GM19324 (cell line): Measurements from ENCODE around the gene FMC1.
"Not testable (repeated sequence)": the region's sequence is repeated elsewhere in the genome, so short reads cannot be mapped to it uniquely, and the experiment has no call there.

Source experiments
- ATAC-seq: cut with Tn5 transposase; IDR thresholded peaks from one replicate; pipeline ENCODE4 v1.9.1; 2021; ENCODE audit warnings: mild to moderate bottlenecking, moderate library complexity; ENCODE audit not compliant: unreplicated experiment, low FRiP score

FMC1 gene

DNA sequence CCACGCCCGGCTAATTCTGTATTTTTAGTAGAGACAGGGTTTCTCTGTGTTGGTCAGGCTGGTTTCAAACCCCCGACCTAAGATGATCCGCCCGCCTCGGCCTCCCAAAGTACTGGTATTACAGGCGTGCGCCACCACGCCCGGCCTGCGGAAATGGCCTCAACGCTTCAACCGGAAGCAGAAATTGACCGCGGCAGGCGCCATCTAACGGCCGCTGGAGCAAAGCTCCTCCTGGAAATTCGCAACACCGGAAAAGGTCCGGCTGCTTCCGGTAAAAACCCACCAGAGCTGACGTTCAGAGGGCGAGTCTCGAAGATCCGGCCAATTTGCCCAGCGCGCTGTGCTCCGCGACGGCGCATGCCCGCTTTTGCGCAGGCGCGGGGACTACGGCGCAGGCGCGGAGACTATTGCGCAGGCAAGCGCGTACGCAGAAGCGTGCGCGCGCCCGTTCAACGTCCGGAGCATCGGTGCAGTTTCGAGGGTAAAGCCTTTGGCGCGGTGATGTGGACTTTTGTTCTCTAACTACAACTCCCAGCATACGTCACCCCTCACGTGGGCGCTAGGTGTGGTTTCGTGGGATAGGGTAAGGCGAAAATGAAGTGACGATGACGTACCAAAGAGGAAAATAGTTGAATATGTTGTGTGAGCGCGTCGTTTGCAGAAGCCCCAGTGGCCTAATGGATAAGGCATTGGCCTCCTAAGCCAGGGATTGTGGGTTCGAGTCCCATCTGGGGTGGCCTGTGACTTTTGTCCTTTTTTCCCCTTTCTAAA is 915 bp upstream of the FMC1 start:
- peak; percentile 88 for ATAC-seq

DNA sequence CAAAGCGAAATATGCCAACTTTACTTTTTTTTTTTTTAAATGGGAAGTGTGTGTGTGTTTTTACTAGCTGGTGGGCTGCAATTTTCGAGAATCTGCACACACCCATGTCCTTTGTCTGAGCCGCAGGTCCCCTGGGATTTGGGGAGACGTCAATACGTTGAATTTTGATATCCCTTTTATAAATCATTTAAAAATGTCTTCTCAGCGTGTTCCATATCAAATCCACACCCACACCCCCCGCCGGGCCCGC is 404 bp upstream of the FMC1 start:
- ATAC-seq: peak; percentile 3

DNA sequence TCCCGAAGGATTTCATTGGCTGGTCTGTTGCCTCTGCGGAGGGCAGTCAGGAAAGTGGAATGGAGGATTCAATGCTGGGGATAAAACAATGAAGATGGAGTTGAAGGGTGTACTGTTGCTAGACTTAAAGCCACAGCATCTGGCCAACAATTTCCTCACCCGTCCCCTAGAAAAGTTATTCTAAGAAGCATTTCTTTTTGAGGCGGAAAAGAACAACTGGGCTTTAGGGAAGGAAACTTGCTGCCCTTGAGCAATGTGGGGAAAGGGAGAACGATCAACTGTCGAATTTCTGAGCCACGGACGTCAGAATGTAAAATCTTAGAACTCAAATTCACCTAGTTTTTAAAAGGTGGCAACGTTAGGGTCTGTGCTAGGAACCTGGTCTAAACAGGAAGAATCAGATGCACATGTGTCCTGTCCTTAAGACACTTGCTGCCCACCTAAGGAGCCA is 664 bp downstream of the FMC1 start:
- ATAC-seq: no peak

- ATAC-seq: no peak
Measured at GRCh38 chr7:139345042-139345441, 3.9 kb downstream of the FMC1 start.

GRCh38 chr7:139351027-139351426 is 9.9 kb downstream of the FMC1 start:
- no peak for ATAC-seq

GRCh38 chr7:139354729-139355128 is 13.6 kb downstream of the FMC1 start:
- no peak for ATAC-seq

- ATAC-seq: no peak
Measured at GRCh38 chr7:139355320-139355719, 14.2 kb downstream of the FMC1 start.

DNA sequence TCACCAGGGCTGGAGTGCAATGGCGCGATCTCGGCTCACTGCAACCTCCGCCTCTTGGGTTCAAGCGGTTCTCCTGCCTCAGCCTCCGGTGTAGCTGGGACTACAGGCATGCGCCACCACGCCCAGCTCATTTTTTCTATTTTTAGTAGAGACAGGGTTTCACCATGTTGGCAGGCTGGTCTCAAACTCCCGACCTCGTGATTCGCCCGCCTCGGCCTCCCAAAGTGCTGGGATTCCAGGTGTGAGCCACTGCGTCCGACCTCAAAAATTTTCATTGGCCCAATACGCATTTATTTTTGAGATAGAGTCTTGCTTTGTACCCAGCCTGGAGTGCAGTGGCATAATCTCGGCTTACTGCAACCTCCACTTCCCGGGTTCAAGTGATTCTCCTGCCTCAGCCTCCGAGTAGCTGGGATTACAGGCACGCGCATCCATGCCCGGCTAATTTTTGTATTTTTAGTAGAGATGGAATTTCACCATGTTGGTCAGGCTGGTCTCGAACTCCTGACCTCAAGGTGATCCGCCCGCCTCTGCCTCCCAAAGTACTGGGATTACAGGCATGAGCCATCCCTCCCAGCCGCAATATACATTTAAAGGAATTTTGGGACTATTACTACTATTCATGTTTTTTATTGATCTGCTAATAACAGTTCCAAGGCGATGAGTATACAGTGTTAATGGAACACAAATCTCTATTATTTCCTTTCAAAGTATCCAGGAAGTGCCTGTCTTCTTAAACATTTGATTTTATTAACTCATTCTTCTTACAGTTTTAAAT is 16.8 kb downstream of the FMC1 start:
- ATAC-seq: not testable (repeated sequence)

DNA sequence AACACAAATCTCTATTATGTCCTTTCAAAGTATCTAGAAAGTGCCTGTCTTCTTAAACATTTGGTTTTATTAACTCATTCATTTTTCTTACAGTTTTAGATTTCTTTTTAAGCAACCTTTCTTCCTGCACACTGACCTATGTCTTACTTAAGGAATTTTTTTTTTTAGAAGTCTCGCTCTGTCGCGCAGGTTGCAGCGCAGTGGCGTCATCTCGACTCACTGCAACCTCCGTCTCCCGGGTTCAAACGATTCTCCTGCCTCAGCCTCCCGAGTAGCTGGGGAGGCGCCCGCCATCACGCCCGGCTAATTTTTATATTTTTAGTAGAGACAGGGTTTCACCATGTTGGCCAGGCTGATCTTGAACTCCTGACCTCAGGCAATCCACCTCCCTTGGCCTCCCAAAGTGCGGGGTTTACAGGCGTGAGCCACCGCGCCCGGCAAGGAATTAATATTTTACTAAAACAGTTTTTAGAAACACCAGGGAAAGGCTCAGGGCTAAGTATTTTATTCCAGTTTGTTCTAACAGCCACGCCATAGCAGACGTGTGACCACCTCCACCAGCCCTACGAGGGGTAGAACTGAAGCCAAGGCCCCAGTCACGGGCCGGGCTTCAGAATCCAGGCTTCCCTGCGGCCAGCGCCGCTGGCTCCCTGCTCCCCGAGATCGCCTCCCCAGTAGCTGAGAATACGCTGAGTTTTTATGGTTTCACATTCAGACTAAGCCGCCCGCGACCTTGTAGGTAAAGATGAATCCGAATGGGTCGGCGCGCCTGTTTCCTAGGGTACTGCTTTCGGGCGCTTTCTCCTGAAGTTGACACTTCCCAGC is 17.6 kb downstream of the FMC1 start:
- peak; percentile 21 for ATAC-seq

DNA sequence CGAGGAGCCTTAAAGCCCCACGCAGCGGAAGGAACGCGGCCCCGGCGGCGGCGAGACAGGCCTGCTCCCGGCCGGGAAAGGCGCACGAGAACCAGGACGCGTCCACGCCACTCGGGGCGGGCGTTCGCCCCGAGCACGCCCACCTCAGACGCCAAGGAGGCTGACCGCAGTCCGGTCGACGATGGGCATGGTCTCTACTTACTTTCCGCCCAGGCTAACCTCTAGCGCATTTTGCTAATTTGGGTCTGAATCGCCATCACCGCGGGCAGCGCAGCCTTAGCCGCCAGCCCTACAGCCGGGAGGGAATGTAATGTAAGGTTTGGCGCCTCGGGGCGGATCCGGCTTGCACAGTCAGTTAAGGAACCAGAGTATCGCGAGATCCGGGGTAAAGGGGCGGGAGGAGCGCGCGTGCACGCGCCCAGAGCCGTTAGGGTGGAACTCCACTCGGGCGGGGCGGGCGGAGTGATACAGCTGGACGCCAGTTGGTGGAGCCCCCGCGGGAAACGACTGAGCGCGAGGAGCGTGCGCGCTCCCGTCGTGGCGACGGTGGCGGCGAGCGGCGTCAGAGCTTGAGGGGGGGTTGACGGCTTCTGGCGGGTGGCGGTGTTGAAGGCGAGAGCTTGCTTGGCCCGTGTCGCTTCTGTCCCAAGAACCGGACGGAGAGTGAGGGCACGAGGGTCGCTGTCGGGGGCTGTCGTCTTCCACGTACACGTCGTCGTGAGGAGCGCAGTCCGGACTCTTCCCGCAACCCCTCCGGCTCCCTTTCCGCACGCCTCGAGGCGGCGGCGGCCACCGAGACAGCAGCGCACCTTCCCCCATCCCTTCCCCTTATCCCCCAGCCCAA is 18.5 kb downstream of the FMC1 start, which contains the start of gene LUC7L2:
LUC7L2 (plus strand) TSS at position 529 of the 844 bp plus-strand sequence. CDS start 368 bp downstream, outside the sequence.
- ATAC-seq: peak; percentile 81

DNA sequence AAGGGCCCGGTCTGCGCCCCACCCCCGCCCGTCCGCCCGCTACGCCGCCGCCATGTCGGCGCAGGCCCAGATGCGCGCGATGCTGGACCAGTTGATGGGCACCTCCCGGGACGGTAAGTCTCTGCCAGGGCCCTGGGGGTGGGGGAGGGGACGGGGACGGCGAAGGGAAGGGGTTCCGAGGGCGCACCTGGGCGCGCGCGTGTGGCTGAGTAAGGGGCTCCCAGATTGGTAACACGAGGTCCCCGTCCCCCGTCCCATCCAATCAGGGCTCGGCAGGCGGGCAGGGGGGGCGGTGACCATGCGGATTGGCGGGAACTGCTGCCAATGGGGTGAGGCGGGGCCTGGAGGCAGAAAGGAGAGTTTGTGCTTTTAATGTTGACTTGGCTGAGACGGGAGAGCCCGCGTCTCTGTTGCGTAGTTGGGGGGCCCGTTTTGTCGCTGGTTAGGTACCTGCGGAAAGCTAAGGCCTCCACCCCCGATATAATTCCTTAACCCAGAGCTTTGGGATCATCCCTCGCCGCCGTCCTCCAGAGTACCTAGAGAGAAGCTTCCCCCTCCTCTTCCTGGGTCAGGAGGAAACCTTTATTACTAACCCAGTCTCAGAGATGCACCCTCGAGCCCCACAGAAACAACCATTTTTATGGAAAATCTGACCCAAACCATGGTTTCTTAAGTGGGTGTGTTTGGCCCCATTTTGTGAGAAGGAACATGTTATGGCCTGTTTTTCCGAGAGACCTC is 19.2 kb downstream of the FMC1 start:
- ATAC-seq: peak; percentile 61

- no peak for ATAC-seq
Measured at GRCh38 chr7:139360948-139361307, 19.8 kb downstream of the FMC1 start.

DNA sequence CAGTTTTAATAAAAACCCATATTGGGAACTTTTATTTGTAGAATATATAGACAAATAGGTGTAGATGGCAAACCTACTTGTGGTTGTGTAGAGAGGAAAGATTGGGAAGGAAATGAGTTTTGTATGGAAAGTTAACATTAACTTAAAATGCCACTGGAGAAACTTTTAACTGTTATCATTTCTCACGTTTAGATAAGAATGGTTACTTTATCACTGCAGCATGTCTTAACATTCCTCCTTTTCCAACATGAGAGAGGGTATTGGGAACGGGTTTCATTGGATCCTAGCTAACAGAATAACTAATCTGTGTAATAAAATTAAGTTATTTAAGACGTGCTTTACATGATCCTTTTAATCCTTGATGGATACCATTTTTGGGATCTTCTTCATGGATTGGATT is 20.4 kb downstream of the FMC1 start:
- ATAC-seq: no peak

- ATAC-seq: no peak
Measured at GRCh38 chr7:139362302-139362701, 21.2 kb downstream of the FMC1 start.

DNA sequence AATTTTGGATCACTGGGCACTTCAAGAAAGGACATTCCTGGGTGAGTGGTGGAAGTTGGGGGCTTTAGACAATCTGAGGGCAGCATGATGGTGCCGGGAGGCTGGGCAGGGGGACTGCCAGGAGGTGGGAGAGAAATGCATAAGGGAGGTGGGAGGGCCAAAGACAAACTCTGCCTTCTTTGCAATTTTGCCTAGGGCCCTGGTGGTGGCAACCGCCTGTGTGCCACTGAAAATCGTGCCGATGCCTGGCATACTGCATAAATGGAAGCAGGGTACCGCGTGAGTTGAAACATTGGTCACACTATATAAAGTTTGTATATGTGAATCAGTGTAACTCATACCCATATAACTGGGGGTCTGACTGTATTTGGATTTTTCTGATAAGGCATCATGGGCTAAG is 21.8 kb downstream of the FMC1 start:
- ATAC-seq: no peak

- no peak for ATAC-seq
Measured at GRCh38 chr7:139365336-139365735, 24.2 kb downstream of the FMC1 start.

DNA sequence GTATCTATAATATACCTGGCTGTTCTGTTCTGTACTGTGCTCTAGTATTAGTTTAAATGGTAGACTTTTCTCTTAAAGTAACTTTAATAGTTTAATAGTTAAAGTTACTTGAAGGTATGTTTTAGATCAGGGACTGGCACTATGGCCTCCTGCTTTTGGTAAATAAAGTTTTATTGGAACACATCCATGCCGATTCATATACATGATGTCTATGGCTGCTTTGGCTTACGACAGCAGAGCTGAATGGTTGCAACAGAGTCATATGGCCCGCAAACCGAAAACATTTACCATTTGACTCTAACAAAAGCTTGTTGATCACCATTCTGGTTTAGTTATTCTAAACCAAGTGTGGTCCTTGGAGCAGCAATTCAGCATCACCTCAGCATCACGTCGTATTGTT is 25.3 kb downstream of the FMC1 start:
- ATAC-seq: no peak

GRCh38 chr7:139367438-139368155 is 26.5 kb downstream of the FMC1 start:
- ATAC-seq: no peak
